GM19238 (cell line): Measurements from ENCODE around the gene MOB1A.
A peak's percentile ranks its signal among the peaks of the same experiment; 100 is the strongest.
"Not testable (repeated sequence)": the region's sequence is repeated elsewhere in the genome, so short reads cannot be mapped to it uniquely, and the experiment has no call there.

Source experiments
- DNase-seq: peaks from one replicate; pipeline ENCODE4 v3.0.0; 2011; ENCODE audit warnings: low spot score; ENCODE audit not compliant: insufficient read length

The MOB1A gene

DNA sequence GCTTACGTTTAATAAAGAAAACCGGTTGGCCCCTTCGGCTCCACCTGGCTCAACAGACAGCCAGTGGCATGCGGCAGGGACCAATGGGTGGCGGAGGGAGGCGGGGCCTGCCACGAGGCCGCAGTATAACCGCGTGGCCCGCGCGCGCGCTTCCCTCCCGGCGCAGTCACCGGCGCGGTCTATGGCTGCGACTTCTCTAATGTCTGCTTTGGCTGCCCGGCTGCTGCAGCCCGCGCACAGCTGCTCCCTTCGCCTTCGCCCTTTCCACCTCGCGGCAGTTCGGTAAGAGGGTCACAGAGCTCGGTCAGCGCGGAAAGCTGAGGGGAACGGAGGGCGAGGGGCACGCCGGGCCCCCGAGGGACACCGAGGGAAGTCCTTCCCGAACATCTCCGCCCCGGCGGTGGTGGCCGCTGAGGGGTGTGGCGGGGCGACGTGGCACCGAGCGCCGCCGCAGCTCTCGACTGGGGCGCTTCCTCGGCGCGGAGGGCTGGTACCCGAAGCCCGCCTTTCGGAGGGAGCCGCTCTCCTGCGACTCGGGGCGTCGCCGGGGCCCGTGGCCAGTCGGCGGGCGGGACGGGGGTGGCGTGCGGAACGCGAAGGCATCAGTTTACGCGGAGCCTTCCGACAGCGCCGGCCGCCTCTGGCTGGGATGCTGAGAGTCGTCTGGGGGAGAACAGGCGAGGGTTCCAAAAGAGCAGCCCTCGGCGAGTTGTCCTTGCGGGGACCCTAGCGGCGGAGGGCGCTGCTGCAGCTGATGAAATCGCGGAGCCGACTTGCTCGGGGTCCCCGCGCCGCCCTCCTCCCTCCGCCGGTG lies 20.0 kb upstream of the MOB1A start, which contains the start of gene MTHFD2:
TSS of gene MTHFD2 (plus strand) at position 155 of the 814 bp plus-strand sequence. CDS start at position 182, 27 bp downstream.
- peak; percentile 92 for DNase-seq

DNA sequence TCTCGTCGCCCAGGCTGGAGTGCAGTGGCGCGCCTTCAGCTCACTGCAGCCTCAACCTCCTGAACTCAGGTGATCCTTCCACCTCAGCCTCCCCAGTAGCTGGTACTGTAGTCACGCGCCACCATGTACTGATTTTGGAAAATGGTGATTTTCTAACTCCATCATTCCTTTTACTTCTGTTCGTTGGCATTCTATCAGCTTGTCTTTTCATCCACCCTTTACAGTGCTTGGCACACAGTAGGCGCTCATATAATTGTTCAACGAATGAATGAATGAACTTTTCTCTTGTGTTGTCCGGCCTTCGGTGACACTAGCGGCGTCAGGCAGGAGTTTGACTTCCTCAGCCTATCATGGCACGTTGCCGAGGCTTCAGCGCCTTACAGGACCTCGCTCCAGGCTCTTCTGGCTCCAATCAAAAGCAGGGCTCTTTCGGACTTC lies 19.4 kb upstream of the MOB1A start:
- no peak for DNase-seq

DNA sequence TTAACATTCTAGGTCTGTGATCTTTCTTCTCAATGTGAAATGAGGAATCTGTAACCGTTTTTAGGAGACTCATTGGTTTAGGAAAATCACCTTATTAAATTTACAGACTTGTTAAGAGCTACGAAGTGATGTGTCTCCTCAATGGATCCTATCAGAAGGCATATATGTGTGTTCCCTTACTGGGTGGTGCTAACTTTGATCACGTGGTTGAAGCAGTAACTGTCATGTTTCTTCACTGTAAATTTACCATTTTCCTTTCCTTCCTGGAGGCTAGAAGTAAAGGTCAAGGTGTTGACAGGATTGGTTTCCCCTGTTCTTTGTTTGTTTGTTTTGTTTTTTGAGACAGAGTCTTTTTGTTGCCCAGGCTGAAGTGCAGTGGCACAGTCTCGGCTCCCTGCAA lies 18.4 kb upstream of the MOB1A start:
- no peak for DNase-seq

DNA sequence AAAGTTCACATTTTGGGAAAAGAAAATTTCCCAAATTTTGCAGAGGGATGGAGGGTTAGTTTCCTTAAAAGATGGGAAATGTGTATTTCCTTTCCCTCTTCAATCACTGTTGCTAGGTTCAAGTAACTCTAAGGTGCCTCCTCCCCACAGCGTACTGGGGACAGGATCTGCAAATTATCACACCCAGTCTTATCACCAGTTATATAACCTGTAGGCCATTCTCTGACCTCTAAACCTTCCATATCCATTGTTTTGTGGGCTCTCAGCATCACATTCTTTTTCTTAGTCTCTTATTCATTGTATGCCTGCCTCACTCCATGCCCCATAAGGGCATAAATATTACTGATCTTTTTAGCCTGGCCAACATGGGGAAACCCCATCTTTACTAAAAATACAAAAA lies 16.1 kb upstream of the MOB1A start:
- DNase-seq: no peak

DNA sequence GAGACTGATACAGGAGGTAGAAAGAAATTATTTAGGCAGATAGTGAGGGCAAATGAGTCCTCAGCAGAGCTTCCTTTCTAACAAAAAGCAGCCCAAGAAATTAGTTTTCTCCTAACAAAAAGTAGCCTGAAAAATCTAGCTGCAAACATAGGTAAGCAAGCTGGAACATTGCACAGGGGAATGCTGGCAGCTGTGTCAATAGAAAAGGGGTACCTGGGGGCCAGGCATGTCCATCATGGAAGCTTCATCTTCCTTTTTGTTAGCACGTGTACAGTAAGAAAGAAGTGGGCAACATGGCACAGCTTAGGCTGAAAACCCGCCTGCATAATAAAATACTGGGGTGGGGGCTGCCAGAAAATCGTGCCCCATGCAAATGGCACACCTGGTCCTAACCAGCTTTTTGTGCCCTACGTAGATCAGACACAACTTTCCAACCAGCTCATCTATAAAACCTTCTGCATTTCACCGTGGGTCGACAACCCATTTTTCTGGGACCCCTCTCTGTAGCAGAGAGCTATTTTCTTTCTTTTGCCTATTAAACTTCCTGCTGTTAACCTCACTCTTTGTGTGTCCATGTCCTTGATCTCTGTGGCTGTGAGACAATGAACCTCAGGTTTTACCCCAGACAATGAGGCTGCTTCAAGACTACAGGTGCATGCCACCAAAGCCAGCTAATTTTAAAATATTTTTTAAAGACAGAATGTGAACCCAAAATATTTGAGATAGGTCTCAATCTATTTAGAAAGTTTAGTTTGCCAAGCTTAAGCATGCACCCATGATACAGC lies 13.1 kb upstream of the MOB1A start:
- no peak for DNase-seq

DNA sequence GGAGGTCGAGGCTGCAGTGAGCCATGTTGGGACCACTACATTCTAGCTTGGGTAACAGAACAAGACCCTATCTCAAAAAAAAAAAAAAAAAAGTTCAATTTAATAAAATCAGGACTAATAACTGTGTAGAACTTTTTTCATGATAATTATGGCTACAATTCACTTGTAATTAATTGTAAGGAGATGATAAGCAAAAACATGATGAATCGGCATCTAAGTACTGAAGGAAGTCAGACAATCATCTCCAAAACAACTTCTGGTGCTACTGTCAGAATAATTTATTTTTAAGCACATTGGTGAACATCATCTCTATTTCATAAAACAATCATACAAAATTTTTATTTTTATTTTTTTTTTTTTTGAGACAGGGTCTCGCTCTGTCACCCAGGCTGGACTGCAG lies 10.0 kb upstream of the MOB1A start:
- DNase-seq: no peak

DNA sequence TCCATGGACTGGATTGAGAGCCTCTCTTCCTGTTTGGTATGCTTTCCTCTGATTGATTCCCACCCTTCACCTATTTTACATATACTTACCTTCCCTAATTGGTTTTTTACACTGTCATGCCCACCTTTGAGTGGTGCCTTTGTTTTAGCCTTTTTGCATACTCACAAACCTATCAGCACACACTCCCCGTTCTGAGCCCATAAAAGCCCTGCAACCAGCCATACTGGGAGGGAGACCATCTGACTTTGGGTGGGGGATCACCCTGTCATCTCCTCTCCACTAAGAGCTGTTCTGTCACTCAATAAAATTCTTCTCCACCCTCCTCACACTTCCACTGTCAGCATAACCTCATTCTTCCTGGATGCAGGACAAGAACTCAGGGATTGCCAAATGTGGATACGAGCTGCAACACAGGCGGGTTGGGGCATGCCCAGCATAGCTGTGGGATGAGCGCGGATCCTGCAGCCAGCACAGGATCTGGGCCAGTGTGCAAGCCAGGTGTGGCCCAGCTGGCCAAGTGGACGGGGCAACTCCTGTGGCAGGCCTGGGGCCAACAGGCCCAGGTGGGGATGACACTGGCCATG lies 9.4 kb upstream of the MOB1A start:
- no peak for DNase-seq

DNA sequence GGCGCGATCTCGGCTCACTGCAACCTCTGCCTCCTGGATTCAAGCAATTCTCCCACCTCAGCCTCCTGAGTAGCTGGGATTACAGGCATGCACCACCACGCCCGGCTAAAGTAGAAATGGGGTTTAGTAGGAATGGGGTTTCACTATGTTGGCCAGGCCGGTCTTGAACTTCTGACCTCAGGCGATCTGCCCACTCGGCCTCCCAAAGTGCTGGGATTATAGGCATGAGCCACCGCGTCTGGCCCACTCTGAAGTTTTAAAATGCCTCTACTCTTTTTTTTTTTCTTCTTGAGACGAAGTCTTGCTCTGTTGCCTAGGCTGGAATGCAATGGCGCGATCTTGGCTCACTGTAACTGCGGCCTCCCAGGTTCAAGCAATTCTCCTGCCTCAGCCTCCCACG lies 8.0 kb upstream of the MOB1A start:
- not testable (repeated sequence) for DNase-seq

DNA sequence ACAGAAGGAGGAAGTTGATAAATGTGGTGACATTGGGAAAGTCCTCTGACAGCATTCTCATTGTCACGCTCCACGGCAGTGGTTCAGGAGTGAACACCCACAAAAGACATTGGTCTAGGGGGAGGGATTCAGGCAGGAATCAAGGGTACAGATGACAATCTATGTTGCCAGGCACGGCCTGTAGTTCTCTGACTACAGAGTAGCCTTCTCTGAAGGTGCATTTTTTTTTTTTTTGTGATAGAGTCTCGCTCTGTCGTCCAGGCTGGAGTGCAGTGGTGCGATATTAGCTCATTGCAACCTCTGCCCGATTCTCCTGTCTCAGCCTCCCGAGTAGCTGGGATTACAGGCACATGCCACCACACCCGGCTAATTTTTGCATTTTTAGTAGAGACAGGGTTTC lies 7.4 kb upstream of the MOB1A start:
- peak; percentile 37 for DNase-seq

DNA sequence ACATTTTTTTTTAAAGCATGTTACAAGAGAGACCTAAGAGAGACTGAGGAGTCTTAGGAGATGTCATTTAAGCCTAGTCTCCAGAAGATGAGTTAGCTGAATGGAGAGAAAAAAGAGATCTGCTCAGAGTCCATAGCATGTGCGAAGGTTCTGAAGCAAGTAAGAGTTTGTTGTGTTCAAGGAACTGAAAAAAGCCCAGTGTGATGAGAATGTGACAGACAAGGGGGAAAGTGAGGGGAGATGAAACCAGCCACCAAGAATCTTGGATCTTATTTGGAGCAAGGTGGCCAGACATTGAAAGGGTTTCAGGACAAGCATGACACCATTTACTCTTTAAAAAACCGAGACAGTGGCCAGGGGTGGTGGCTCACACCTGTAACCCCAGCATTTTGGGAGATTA lies 5.2 kb upstream of the MOB1A start:
- no peak for DNase-seq

DNA sequence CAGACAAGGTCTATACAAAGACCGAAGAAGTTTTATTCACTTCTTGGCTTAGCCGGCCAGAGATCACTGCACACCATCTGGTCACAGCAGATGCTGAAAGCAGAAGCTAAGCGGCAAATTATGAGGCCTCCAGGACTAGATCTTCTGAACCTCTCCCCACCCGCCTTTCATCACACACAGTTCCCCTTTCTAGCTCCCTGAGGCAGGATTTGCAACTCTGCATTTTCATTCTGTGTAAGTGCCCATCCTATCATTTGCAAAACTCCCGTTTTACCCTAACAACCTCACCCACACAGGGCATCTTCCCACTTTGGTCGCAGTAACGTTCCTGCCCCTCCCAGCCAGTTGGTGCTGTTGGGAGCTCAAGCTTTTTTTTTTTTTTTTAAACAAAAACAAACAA lies 3.1 kb upstream of the MOB1A start:
- DNase-seq: peak; percentile 28

DNA sequence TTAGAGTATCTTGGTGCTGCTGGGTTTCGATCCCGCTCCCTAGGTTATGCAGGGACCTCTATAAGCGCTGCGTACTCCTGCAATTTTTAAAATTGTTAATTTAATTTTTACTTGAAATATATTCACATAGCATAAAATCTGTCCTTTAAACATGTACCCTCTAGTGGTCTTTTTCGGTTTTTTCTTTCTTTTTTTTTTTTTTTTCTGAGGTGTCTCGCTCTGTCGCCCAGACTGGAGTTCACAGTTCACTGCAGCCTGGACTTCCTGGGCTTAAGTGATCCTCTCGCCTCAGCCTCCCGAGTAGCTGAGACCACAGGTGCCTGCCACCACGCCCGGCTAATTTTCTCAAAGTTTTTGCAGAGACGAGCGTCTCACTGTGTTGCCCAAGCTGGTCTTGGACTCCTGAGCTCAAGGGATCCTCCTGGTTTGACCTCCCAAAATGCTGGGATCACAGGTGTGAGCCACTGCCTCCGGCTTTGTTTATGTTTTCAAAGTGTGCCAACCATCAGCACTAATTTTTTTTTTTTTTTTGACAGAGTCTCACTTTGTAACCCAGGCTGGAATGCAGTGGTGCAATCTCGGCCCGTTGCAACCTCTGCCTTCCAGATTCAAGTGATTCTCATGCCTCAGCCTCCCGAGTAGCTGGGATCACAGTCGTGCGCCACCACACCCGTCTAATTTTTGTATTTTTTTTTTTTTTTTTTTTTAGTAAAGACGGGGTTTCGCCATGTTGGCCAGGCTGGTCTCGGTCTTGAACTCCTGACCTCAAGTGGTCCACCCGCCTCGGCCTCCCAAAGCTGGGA lies 585 bp upstream of the MOB1A start:
- DNase-seq: no peak

DNA sequence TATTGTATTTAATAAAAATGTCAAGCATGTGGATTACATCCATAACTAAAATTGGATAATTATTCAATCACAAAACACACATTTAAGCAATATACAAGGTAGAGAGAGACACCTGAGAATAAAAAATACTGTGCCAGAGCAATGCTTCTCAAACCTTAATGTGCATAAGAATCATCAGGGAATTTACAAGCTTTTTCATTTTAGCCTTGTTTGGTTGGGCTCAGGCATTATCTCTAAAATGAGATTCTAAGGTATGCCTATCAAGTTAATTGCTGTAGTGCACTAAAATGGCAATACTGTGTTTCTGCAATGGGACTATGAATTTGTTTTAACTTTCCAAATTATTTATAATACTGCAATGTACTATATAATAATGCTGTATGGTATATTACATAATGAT lies 983 bp downstream of the MOB1A start:
- no peak for DNase-seq

DNA sequence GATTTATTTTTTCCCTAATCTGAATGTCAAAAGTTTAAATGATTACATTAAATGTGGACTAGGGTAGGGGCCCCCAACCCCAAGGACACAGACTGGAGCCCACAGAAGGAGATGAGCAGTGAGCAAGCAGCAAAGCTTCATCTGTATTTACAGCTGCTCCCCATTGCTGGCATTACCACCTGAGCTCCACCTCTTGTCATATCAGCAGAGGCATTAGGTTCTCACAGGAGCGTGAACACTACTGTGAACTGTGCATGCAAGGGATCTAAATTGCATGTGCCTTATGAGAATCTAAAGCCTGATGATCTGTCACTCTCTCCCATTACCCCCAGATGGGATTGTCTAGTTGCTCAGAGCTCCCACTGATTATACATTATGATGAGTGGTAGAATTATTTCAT lies 3.8 kb downstream of the MOB1A start:
- DNase-seq: no peak

DNA sequence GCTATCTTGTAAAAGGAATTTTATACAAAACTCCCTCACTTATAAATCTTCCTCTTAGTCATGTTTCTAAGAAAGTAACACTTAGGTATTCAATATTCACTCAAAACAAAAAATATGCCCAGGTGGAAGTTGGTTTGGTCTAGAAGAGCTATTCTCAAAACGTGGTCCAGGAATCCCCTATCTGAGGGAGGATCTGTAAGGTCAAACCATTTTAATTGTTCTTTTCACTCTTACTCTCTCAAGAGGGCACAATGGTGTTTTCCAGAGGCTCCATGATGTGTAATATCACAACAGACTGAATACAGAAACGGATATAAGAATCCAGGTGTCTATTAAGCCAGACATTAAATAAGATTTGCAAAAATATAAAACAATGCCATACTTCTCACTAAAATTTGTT lies 9.9 kb downstream of the MOB1A start:
- DNase-seq: no peak

DNA sequence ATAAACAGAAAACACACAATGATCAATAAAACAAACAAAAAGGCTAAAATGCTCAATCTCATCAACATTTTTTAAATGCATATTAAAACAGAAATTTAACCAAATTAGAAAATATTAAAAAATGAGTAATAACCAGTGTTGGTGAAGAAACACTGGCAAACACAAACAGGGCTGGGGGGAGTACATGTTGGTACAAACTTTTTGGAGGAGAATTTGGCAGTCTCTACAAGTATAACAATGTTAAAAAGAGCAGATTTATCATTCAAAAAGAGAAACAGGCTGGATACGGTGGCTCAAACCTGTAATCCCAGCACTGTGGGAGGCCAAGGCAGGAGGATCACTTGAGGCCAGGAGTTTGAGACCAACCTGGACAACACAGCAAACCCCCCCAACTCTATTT lies 13.9 kb downstream of the MOB1A start:
- DNase-seq: no peak

DNA sequence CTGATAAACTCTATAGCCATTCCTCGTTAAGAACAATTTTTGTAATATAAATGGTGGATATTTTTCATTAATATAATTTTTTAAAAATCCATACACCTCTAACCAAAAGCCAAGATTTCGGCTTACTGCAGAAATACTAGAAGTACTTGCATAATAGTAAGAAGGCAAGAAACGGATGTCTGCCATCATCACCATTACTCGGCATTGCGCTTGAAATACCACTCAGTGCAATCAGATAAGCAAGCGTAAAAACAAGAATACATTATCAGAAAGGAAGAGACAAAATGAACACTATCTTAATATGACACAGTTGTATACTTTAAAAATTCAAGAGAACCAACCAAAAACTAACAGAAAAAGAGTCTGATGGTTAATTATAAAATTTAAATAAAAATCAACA lies 15.7 kb downstream of the MOB1A start:
- DNase-seq: no peak

DNA sequence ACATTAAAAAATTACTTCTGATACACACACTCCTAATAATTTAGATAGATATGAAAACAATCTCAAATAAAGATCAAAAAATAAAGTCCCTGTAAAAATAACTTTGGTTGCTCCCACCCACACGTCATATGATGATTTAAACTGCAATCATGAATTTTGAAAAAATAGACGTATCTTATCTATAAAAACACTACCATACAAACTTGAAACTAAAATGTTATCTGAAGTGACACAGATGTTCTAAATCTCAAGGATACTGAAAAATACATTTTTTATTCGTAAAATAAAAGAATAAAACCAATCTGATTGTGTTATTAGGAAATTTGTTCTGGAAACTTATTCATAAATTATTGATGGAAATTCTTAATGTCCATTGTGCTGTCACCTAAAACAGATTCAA lies 22.8 kb downstream of the MOB1A start:
- DNase-seq: no peak

DNA sequence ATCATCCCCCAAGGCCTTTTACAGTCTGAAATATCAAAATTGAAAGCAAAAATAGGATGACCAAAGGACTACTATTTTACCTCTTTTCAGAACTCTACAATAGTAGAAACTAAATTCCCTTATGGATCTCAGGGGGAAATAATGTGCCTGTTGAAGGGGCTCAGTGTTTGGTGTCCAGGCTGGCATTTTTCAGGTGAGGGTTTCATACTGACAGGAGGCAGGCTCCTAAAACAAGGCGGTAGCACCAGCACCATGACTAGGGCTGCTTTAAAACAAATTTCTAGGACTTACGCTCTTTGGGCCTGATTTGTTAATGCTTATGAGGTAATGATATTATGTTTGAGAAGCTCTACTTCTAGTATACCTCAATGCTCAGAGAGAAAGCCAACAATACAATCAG lies 25.7 kb downstream of the MOB1A start:
- no peak for DNase-seq

DNA sequence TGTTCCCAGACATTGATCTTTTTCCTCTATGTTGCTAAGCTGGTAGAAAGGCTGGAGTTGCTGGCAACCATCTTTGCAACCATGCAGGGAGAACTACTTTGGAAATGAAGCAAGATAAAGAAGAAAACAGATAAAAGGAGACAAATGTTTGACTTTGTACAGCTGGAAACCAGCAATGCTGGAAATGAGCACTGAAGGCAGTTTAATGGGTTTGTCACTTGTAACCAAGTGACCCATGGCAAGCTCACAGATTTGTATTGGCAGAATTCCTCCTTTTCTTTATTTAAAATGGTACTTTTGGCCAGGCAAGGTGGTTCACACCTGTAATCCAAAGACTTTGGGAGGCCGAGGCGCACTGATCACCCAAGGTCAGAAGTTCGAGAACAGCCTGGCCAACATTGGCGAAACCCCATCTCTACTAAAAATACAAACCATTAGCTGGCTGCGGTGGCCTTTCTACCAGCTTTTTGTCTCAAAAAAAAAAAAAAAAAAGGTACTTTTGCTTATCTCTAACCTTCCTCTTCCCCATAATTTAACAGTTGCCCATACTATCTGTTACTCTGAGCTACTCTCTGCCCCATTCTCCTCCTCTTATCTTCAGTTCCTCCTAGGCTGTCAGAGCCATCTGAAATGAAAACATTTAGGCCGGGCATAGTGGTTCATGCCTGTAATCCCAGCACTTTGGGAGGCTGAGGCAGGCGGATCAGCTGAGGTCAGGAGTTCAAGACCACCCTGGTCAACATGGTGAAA lies 28.9 kb downstream of the MOB1A start:
- no peak for DNase-seq

DNA sequence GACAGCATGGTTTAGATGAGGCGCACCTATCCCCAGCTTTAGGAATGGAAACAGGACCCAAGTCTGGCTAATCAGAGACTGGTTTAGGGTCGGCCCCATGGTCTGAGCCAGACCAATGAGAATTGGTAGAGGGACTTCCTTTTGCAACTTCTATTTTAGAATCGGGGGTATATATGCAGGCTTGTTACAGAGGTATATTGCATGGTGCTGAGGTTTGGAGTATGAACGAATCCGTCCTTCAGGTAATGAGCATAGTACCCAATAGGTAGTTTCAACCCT lies 29.5 kb downstream of the MOB1A start:
- no peak for DNase-seq
